H1 (cell line): ENCODE results near the gene TMEM140. TPM values are rescaled to one million over a fixed set of nuclear protein-coding genes. Genes with fewer than 3 reads are reported as not detected.
"Not testable (repeated sequence)": the region's sequence is repeated elsewhere in the genome, so short reads cannot be mapped to it uniquely, and the experiment has no call there.

Source experiments
- CTCF ChIA-PET: fragments of 300-600 bp; sonication (Branson Sonifier 250); formaldehyde crosslinking; loops from one replicate; lab custom pipeline; 2021; ENCODE audit not compliant: partially characterized antibody; lab: Charles Lee
- POLR2A ChIA-PET: fragments of 300-600 bp; sonication (Branson Sonifier 250); formaldehyde crosslinking; loops from one replicate; lab custom pipeline; 2021; ENCODE audit warnings: inconsistent platforms; ENCODE audit not compliant: partially characterized antibody; lab: Charles Lee
- DNase-seq, 2 experiments: peaks; one replicate each; pipeline versions ENCODE4 v3.0.0 to v3.0.0-alpha.2; 2010 to 2022; ENCODE audit warnings: low spot score in 2 of 2, low read depth in 1 of 2, mixed read lengths in 1 of 2
- FAIRE-seq: peaks from 2 replicates; lab custom pipeline; 2011; peaks lifted over from hg19 to GRCh38; lab: Jason Lieb, UNC
- H2AFZ ChIP-seq: 2 replicates; pipeline ENCODE4 v1.8.1; 2012; ENCODE audit warnings: low read length, inconsistent platforms
- H2AK5ac ChIP-seq: 2 replicates; pipeline ENCODE4 v1.6.1; 2013; ENCODE audit warnings: low read depth, low read length
- H2BK120ac ChIP-seq: replicated peaks from 2 replicates; pipeline ENCODE3; 2013; ENCODE audit warnings: low read depth, low read length, inconsistent platforms
- H2BK12ac ChIP-seq: 2 replicates; pipeline ENCODE4 v1.6.1; 2013; ENCODE audit warnings: low read depth, low read length
- H2BK15ac ChIP-seq: 2 replicates; pipeline ENCODE4 v1.6.1; 2013; ENCODE audit warnings: low read length
- H2BK20ac ChIP-seq: 2 replicates; pipeline ENCODE4 v1.6.1; 2013; ENCODE audit warnings: low read length
- H2BK5ac ChIP-seq: 2 replicates; pipeline ENCODE4 v1.6.1; 2013; ENCODE audit warnings: low read depth, low read length
- H3K14ac ChIP-seq: 2 replicates; pipeline ENCODE4 v1.6.1; 2013; ENCODE audit warnings: inconsistent platforms; ENCODE audit not compliant: insufficient read length
- H3K18ac ChIP-seq: 2 replicates; pipeline ENCODE4 v1.6.1; 2013; ENCODE audit warnings: low read length; ENCODE audit errors: extremely low read depth
- H3K23ac ChIP-seq: 2 replicates; pipeline ENCODE4 v1.6.1; 2013; ENCODE audit warnings: inconsistent platforms; ENCODE audit not compliant: insufficient read length
- H3K23me2 ChIP-seq: 2 replicates; pipeline ENCODE4 v1.6.1; 2013; ENCODE audit warnings: low read depth, low read length
- H3K27ac ChIP-seq: 2 replicates; pipeline ENCODE4 v1.6.1; 2011; ENCODE audit warnings: low read depth, low read length, inconsistent platforms
- H3K27me3 ChIP-seq, 4 experiments: replicated peaks in 1 of 4; 1 replicate in 1 of 4; 2 replicates in 3 of 4; pipeline versions ENCODE4 v1.6.1 to v1.8.1; 2011 to 2013; ENCODE audit warnings: low read length in 3 of 4, mild to moderate bottlenecking in 3 of 4, inconsistent platforms in 2 of 4, mixed read lengths in 2 of 4, moderate library complexity in 1 of 4; ENCODE audit not compliant: control insufficient read depth in 3 of 4, insufficient read depth in 3 of 4; ENCODE audit errors: extremely low read depth in 1 of 4
- H3K36me3 ChIP-seq, 4 experiments: 2 replicates each; pipeline versions ENCODE4 v1.6.1 to v1.8.1; 2011 to 2013; ENCODE audit warnings: mild to moderate bottlenecking in 4 of 4, low read length in 3 of 4, moderate library complexity in 2 of 4, control low read depth in 1 of 4, inconsistent platforms in 1 of 4; ENCODE audit not compliant: insufficient read depth in 4 of 4, control insufficient read depth in 2 of 4
- H3K4ac ChIP-seq: replicated peaks from 2 replicates; pipeline ENCODE3; 2013; ENCODE audit warnings: low read length, low read depth, mixed read lengths, inconsistent platforms; ENCODE audit not compliant: insufficient read length
- H3K4me1 ChIP-seq, 4 experiments: replicated peaks in 1 of 4; 1 replicate in 1 of 4; 2 replicates in 3 of 4; pipeline versions ENCODE4 v1.6.1 to v1.8.1; 2011 to 2013; ENCODE audit warnings: low read length in 3 of 4, inconsistent platforms in 2 of 4, mixed read lengths in 1 of 4; ENCODE audit not compliant: insufficient read depth in 4 of 4, control insufficient read depth in 3 of 4
- H3K4me2 ChIP-seq, 2 experiments: 2 replicates each; pipeline versions ENCODE4 v1.6.1 to v1.8.1; 2011 to 2013; ENCODE audit warnings: low read depth in 2 of 2, low read length in 2 of 2, control low read depth in 1 of 2, inconsistent platforms in 1 of 2, mild to moderate bottlenecking in 1 of 2; ENCODE audit not compliant: insufficient read depth in 1 of 2
- H3K4me3 ChIP-seq, 4 experiments: fragments of 200-600, 300-600 bp in 1 of 4; sonication (generic), shearing (Covaris generic), sonication (Bioruptor Twin) in 1 of 4; 2 replicates each; pipeline versions ENCODE4 v1.5.1 to v1.8.1; 2011 to 2016; ENCODE audit warnings: low read length in 4 of 4, low read depth in 3 of 4, control low read depth in 2 of 4, inconsistent platforms in 2 of 4, mild to moderate bottlenecking in 2 of 4, mixed read lengths in 1 of 4, moderate library complexity in 1 of 4; ENCODE audit not compliant: insufficient read depth in 2 of 4; ENCODE audit errors: extremely low read depth in 1 of 4
- H3K56ac ChIP-seq: replicated peaks from 2 replicates; pipeline ENCODE3; 2013; ENCODE audit warnings: low read depth, mild to moderate bottlenecking, mixed read lengths, low read length, inconsistent platforms; ENCODE audit not compliant: insufficient read length
- H3K79me1 ChIP-seq: 2 replicates; pipeline ENCODE4 v1.6.1; 2013; ENCODE audit warnings: low read depth, low read length, control low read depth
- H3K79me2 ChIP-seq, 2 experiments: 2 replicates each; pipeline versions ENCODE4 v1.6.1 to v1.8.1; 2012 to 2013; ENCODE audit warnings: low read length in 2 of 2, mild to moderate bottlenecking in 2 of 2, inconsistent platforms in 1 of 2; ENCODE audit not compliant: insufficient read depth in 2 of 2, control insufficient read depth in 1 of 2
- H3K9ac ChIP-seq, 4 experiments: replicated peaks in 1 of 4; 1 replicate in 1 of 4; 2 replicates in 3 of 4; pipeline versions ENCODE4 v1.6.1 to v1.8.1; 2011 to 2013; ENCODE audit warnings: low read depth in 3 of 4, low read length in 3 of 4, control low read depth in 2 of 4, mild to moderate bottlenecking in 2 of 4, moderate library complexity in 2 of 4, inconsistent platforms in 1 of 4; ENCODE audit errors: extremely low read depth in 1 of 4
- H3K9me3 ChIP-seq, 2 experiments: 2 replicates each; pipeline versions ENCODE4 v1.6.1 to v1.8.1; 2012 to 2013; ENCODE audit warnings: mild to moderate bottlenecking in 2 of 2, moderate library complexity in 2 of 2, control low read depth in 1 of 2, inconsistent platforms in 1 of 2, low read depth in 1 of 2, low read length in 1 of 2, mixed read lengths in 1 of 2; ENCODE audit not compliant: insufficient read depth in 2 of 2
- H4K20me1 ChIP-seq, 2 experiments: replicated peaks in 1 of 2; 2 replicates each; pipeline versions ENCODE3 to v1.8.1; 2011 to 2013; ENCODE audit warnings: inconsistent platforms in 2 of 2, low read length in 2 of 2, mild to moderate bottlenecking in 1 of 2; ENCODE audit not compliant: insufficient read depth in 2 of 2, control insufficient read depth in 1 of 2
- H4K5ac ChIP-seq: 2 replicates; pipeline ENCODE4 v1.6.1; 2013; ENCODE audit warnings: low read length, low read depth, mixed read lengths, inconsistent platforms; ENCODE audit not compliant: insufficient read length
- H4K8ac ChIP-seq: 2 replicates; pipeline ENCODE4 v1.8.0; 2013; ENCODE audit warnings: mild to moderate bottlenecking, moderate library complexity, low read length, inconsistent platforms; ENCODE audit not compliant: insufficient read depth; ENCODE audit errors: extremely low read depth
- H4K91ac ChIP-seq: replicated peaks from 2 replicates; pipeline ENCODE3; 2013; ENCODE audit warnings: low read length, mixed read lengths, inconsistent platforms; ENCODE audit not compliant: insufficient read length
- WGBS, 2 experiments: shearing (Covaris generic) in 1 of 2; methylation state at CpG; one replicate each; pipeline versions ENCODE4 v1.1.6 to v1.1.7; 2013 to 2015; ENCODE audit warnings: low lambda C conversion rate in 2 of 2, mixed read lengths in 2 of 2, inconsistent platforms in 1 of 2, low coverage in 1 of 2, missing lambda C conversion rate in 1 of 2; ENCODE audit not compliant: insufficient replicate concordance in 2 of 2, insufficient coverage in 1 of 2, insufficient read length in 1 of 2; ENCODE audit errors: extremely low coverage in 1 of 2, missing lambda C conversion rate in 1 of 2; 5-methylcytosine and 5-hydroxymethylcytosine counted together
- polyA plus RNA-seq, 7 experiments: library from polyadenylated mRNA; depleted of rRNA in 3 of 7; stranded (reverse) in 5 of 7; unstranded in 2 of 7; fragments of >200 nt in 5 of 7; fragments of 200-250 nt in 2 of 7; gene quantifications; 1 replicate in 5 of 7; 2 replicates in 1 of 7; 4 replicates in 1 of 7; pipeline versions ENCODE4 v1.2.1 to v1.2.3, GENCODE V29; 2011 to 2013; ENCODE audit warnings: missing spikeins in 2 of 7, mixed read lengths in 2 of 7
- total RNA-seq: library from RNA; stranded (reverse); fragmentation: NEBNext Ultra II Directional; extraction: Animal tissue kit (Norgen Biotek cat#: 25700); gene quantifications from 2 replicates; pipeline ENCODE4 v1.2.1, GENCODE V29; 2021

Gene TMEM140
- total and polyA plus RNA-seq, 2 of the 8 experiments (the other 6 are each of a cell fraction or from before 2014, with no cell fraction given): not detected

- H2BK12ac ChIP-seq, H2BK20ac ChIP-seq, H2AFZ ChIP-seq, H3K9me3 ChIP-seq, H3K36me3 ChIP-seq, H2BK15ac ChIP-seq, H2AK5ac ChIP-seq, H3K4me3 ChIP-seq, H3K14ac ChIP-seq, H3K79me2 ChIP-seq, H4K5ac ChIP-seq, FAIRE-seq, H3K4ac ChIP-seq, H4K8ac ChIP-seq, H3K56ac ChIP-seq, H3K79me1 ChIP-seq, H2BK5ac ChIP-seq, H3K9ac ChIP-seq, H3K27ac ChIP-seq, DNase-seq, H3K18ac ChIP-seq, H3K23me2 ChIP-seq, H3K23ac ChIP-seq, H4K91ac ChIP-seq, H2BK120ac ChIP-seq, H3K4me2 ChIP-seq, H4K20me1 ChIP-seq, H3K27me3 ChIP-seq: not testable (repeated sequence)
- POLR2A ChIA-PET: interaction anchor here (1.4 kb wide), 1 partner anchor 16 kb away, joined by 3 read pairs; no protein-coding TSS in a partner anchor
- H3K4me1 ChIP-seq: peaks cover 1 to 15% (median 5%) of the 10 kb centered on the region in 4 experiments; a peak in 5 of 7 replicates
- 88% methylated on average over 4 of the region's 4 CpGs; no CpG with 5 or more reads in 1 of the 2 experiments for WGBS, 2 experiments
- CTCF ChIA-PET: interaction anchor here (1.1 to 1.6 kb wide), 2 partner anchors 9 to 12 kb away, joined by 3 to 5 read pairs; no protein-coding TSS in a partner anchor
Measured at GRCh38 chr7:135173916-135174315, 26.0 kb downstream of the TMEM140 start.
